GM13977 (cell line): Measurements from ENCODE around the gene ARID1B.

Source experiments
- DNase-seq: peaks from one replicate; pipeline ENCODE4 v3.0.0; 2012; ENCODE audit warnings: low spot score
- in situ Hi-C: fragments of 300-500 bp; cut with MboI; formaldehyde crosslinking; loops from one replicate; pipeline ENCODE4 v1.12.0; 2022; ENCODE audit warnings: low sequenced_read_pairs, low pct_unique_long_range_greater_than_20kb, mixed read lengths, inconsistent platforms; ENCODE audit not compliant: unreplicated experiment
- TF ChIP-seq, protein P1 (sequence below): IDR thresholded peaks from 2 replicates; pipeline ENCODE4 v1.5.1; 2012; ENCODE audit warnings: mild to moderate bottlenecking, control low read depth; ENCODE audit not compliant: insufficient read depth; ENCODE audit errors: extremely low read depth, missing control alignments

The ARID1B gene

GRCh38 chr6:157240960-157241311 lies 463.8 kb downstream of the ARID1B start:
- DNase-seq = no peak
- in situ Hi-C loops = no loop called here
- TF ChIP-seq, protein P1, sequence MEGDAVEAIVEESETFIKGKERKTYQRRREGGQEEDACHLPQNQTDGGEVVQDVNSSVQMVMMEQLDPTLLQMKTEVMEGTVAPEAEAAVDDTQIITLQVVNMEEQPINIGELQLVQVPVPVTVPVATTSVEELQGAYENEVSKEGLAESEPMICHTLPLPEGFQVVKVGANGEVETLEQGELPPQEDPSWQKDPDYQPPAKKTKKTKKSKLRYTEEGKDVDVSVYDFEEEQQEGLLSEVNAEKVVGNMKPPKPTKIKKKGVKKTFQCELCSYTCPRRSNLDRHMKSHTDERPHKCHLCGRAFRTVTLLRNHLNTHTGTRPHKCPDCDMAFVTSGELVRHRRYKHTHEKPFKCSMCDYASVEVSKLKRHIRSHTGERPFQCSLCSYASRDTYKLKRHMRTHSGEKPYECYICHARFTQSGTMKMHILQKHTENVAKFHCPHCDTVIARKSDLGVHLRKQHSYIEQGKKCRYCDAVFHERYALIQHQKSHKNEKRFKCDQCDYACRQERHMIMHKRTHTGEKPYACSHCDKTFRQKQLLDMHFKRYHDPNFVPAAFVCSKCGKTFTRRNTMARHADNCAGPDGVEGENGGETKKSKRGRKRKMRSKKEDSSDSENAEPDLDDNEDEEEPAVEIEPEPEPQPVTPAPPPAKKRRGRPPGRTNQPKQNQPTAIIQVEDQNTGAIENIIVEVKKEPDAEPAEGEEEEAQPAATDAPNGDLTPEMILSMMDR = no peak

DNA sequence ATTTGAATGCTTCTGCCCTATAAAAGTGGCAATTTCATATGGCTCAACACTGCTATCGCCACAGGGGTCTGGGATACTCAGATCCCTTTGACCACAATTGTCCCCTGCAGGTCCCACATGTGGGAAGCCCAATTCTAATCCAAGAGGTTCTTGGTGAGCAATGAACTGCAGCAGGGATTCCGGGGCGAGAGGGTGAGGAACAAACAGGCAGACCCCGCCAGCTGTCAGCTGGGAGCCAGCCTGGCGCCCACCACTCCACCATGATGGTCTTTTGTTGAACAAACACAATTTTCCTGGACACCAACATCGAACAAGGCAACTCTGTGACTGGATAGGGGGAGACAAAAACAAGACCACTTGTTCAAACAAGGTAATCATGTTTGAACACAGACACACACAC lies 465.6 kb downstream of the ARID1B start:
- TF ChIP-seq, protein P1 = no peak
- in situ Hi-C loops = no loop called here
- no peak for DNase-seq

DNA sequence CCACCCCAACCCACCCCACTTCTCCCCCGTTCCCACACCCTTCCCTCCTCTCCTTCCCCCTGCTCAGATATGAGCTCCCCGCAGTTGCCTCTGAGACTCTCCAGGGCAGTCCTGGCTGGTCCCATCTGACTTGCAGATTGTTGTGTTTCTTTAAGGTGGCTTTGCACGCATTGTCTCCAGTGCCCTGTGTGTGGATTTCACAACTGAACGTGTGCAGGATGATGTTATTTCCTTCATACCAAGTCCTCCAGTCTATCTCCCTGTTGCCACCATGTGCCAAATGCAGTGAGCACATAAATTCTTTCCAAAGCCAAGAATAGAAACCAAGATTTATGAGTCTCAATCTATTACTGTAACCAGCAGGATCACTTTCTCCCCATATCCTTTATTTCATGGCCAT lies 467.0 kb downstream of the ARID1B start:
- TF ChIP-seq, protein P1 = no peak
- DNase-seq = no peak
- in situ Hi-C loops = no loop called here

- TF ChIP-seq, protein P1 = no peak
- no peak for DNase-seq
- in situ Hi-C loops = no loop called here
These were observed 467.6 kb downstream of the ARID1B start for GRCh38 chr6:157244780-157245179.

DNA sequence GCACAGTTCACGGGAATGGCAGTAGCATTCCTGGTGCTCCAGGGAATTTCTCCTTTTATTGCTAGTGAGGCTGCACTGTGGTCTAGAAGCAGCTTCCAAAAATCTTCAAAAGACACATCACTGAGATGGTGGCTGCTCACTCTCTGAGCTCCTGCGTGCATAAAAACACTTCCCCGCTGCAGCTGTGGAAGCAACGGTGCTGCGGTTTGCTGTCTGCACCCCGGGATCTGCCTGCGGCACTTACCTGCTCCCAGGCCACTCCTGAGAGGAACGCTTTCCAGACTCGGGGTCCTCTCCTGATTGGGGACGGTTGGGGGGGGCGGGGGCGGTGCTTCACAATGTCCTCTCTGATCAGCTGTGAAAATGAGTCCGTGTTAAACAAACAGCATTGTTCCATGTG lies 468.3 kb downstream of the ARID1B start:
- in situ Hi-C loops = no loop called here
- TF ChIP-seq, protein P1 = no peak
- DNase-seq = no peak

GRCh38 chr6:157246048-157246630 lies 469.0 kb downstream of the ARID1B start:
- TF ChIP-seq, protein P1 = no peak
- in situ Hi-C loops = no loop called here
- no peak for DNase-seq

DNA sequence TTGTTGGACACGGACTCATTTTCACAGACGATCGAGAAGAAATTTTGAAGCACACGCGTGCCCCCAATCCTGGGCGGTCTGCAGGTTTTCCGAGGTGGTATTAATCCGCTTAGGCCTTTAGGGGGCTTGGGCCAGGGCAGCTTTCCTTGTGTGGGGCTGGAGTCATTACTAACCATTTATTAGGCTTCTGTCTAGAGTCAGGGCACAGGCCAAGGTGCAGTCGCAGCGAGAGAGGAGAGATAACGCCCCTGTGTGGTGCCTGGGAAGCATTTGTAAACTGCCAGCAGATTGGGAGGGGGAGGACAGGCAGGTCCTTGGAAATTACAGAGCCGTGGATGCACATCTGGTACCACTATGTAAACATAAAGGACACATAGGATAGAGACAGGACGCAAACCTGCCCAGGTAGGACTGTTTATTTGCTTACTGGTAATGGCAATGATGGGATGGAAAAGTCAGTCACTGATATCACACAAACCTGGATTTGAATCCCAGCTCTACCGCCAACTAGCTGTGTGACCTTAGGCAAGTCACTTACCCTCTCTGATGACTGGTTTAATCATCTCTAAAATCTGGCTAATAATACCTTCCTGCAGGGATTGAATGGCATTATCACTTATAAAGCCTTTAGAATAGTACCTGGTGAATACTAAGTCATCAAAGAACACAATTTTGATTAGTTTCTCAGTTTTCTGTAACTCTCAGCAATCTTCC lies 469.8 kb downstream of the ARID1B start:
- DNase-seq = no peak
- in situ Hi-C loops = no loop called here
- TF ChIP-seq, protein P1 = no peak
